ENCODE results near the gene RECK.

RECK gene

GRCh38 chr9:36029202-36029601 lies 7.5 kb upstream of the RECK start:
- no peak for DNase-seq (ENCODE audit: low spot score)

GRCh38 chr9:36029765-36030528 lies 6.8 kb upstream of the RECK start:
- peak; percentile 54 for DNase-seq (ENCODE audit: low spot score)

- DNase-seq (ENCODE audit: low spot score), result no peak
These were observed 5.8 kb upstream of the RECK start for GRCh38 chr9:36030871-36031270.

- DNase-seq (ENCODE audit: low spot score), result peak; percentile 39
These were observed 4.7 kb upstream of the RECK start for GRCh38 chr9:36031774-36032555.

GRCh38 chr9:36033788-36034187 lies 2.9 kb upstream of the RECK start:
- no peak for DNase-seq (ENCODE audit: low spot score)

GRCh38 chr9:36034234-36034633 lies 2.5 kb upstream of the RECK start:
- no peak for DNase-seq (ENCODE audit: low spot score)

GRCh38 chr9:36035006-36035405 lies 1.7 kb upstream of the RECK start:
- peak; percentile 39 for DNase-seq (ENCODE audit: low spot score)

- no peak for DNase-seq (ENCODE audit: low spot score)
These were observed 397 bp upstream of the RECK start for GRCh38 chr9:36036253-36036779.

- DNase-seq (ENCODE audit: low spot score), result no peak
These were observed 923 bp downstream of the RECK start for GRCh38 chr9:36037549-36038122.

- no peak for DNase-seq (ENCODE audit: low spot score)
These were observed 2.4 kb downstream of the RECK start for GRCh38 chr9:36039121-36039520.

- peak; percentile 68 for DNase-seq (ENCODE audit: low spot score)
These were observed 3.0 kb downstream of the RECK start for GRCh38 chr9:36039696-36040095.

- no peak for DNase-seq (ENCODE audit: low spot score)
These were observed 3.7 kb downstream of the RECK start for GRCh38 chr9:36040271-36040925.

- no peak for DNase-seq (ENCODE audit: low spot score)
These were observed 4.8 kb downstream of the RECK start for GRCh38 chr9:36041506-36041905.

GRCh38 chr9:36045610-36046009 lies 8.9 kb downstream of the RECK start:
- DNase-seq (ENCODE audit: low spot score), result no peak

- no peak for DNase-seq (ENCODE audit: low spot score)
These were observed 10.2 kb downstream of the RECK start for GRCh38 chr9:36046923-36047322.

- no peak for DNase-seq (ENCODE audit: low spot score)
These were observed 12.7 kb downstream of the RECK start for GRCh38 chr9:36049408-36049807.

- no peak for DNase-seq (ENCODE audit: low spot score)
These were observed 13.8 kb downstream of the RECK start for GRCh38 chr9:36050476-36050875.

- DNase-seq (ENCODE audit: low spot score), result no peak
These were observed 14.6 kb downstream of the RECK start for GRCh38 chr9:36051317-36051716.

GRCh38 chr9:36053971-36054370 lies 17.3 kb downstream of the RECK start:
- no peak for DNase-seq (ENCODE audit: low spot score)

- DNase-seq (ENCODE audit: low spot score), result no peak
These were observed 20.2 kb downstream of the RECK start for GRCh38 chr9:36056896-36057295.

- peak; percentile 21 for DNase-seq (ENCODE audit: low spot score)
These were observed 27.2 kb downstream of the RECK start for GRCh38 chr9:36063804-36064447.

Measured in GM03348 (cell line).